Aorta (tissue), 5 donors: ENCODE data around the gene RGS6. TPM values are rescaled to one million over a fixed set of nuclear protein-coding genes. Genes with fewer than 3 reads are reported as not detected.

Source experiments
- ATAC-seq: fragments of 200-7000 bp; cut with Tn5 transposase; one replicate; pipeline ENCODE4 v1.9.1; 2022; ENCODE audit warnings: moderate library complexity; ENCODE audit not compliant: low FRiP score
- DNase-seq, 2 donors: peaks; one replicate each; pipeline ENCODE4 v3.0.0-alpha.2; 2020
- H3K27ac ChIP-seq, 2 donors: one replicate each; pipeline ENCODE4 v1.5.1; 2013; ENCODE audit warnings: low read length in 2 of 2, mild to moderate bottlenecking in 2 of 2, moderate library complexity in 2 of 2, control low read depth in 1 of 2, inconsistent platforms in 1 of 2, low read depth in 1 of 2
- H3K27me3 ChIP-seq, 2 donors: one replicate each; pipeline ENCODE4 v1.6.1; 2013; ENCODE audit warnings: control low read depth in 1 of 2, low read length in 1 of 2, mild to moderate bottlenecking in 1 of 2, moderate library complexity in 1 of 2; ENCODE audit not compliant: insufficient read depth in 2 of 2, control insufficient read depth in 1 of 2
- H3K36me3 ChIP-seq, 2 donors: one replicate each; pipeline ENCODE4 v1.6.1; 2013; ENCODE audit warnings: control low read depth in 1 of 2, low read length in 1 of 2, mild to moderate bottlenecking in 1 of 2; ENCODE audit not compliant: insufficient read depth in 2 of 2, control insufficient read depth in 1 of 2
- H3K4me1 ChIP-seq, 2 donors: one replicate each; pipeline ENCODE4 v1.6.1; 2013; ENCODE audit warnings: low read length in 2 of 2, control low read depth in 1 of 2, mild to moderate bottlenecking in 1 of 2, moderate library complexity in 1 of 2; ENCODE audit not compliant: insufficient read depth in 2 of 2, control insufficient read depth in 1 of 2
- H3K4me3 ChIP-seq, 2 donors: one replicate each; pipeline ENCODE4 v1.5.1; 2013; ENCODE audit warnings: low read length in 2 of 2, control low read depth in 1 of 2, mild to moderate bottlenecking in 1 of 2
- H3K9me3 ChIP-seq: one replicate; pipeline ENCODE4 v1.6.1; 2013; ENCODE audit warnings: mild to moderate bottlenecking, low read length; ENCODE audit not compliant: control insufficient read depth
- WGBS, 2 donors: extraction: QIAGEN DNeasy Blood & Tissue Kit; methylation state at CpG; one replicate each; pipeline ENCODE4 v1.1.7; 2013; 5-methylcytosine and 5-hydroxymethylcytosine counted together
- intact Hi-C, 2 donors: fragments of 100-400 bp; cut with DNase I; formaldehyde crosslinking; loops; one replicate each; pipeline versions ENCODE4 v1.14.2 to v1.15.0; 2022
- polyA plus RNA-seq, 2 donors: library from polyadenylated mRNA; stranded (reverse); fragments of 200-250 nt; gene quantifications; one replicate each; pipeline ENCODE4 v1.2.3, GENCODE V29; 2013
- total RNA-seq, 2 donors: library from RNA; stranded (reverse); fragmentation: NEBNext Ultra II Directional; extraction: Animal tissue kit (Norgen Biotek cat#: 25700); gene quantifications; one replicate each; pipeline ENCODE4 v1.2.1, GENCODE V29; 2021
- donor health status: healthy with polysubstance abuse.
- donor health status: Bipolar disorder and iron deficiency.
- donor health status: DM: no; HTN: no; CAD: no.
- donor health status: DM: no; HTN: no; CAD: no.
- donor health status: DM: yes; HTN: yes; CAD: no.

RGS6 gene
- total and polyA plus RNA-seq, 4 donors: 0.05 to 2.0 (median 1.8) TPM; not detected in 1

- no peak overlapping the region for H3K27ac ChIP-seq
- H3K36me3 ChIP-seq: no peaks in the 10 kb centered on the region
- ATAC-seq: no peak
- no peaks in the 10 kb centered on the region for H3K4me1 ChIP-seq
- DNase-seq: no peak
- no peak overlapping the region for H3K4me3 ChIP-seq
- 91 to 92% methylated on average over 8 of the region's 8 CpGs for WGBS, 2 donors
- no peaks in the 10 kb centered on the region for H3K27me3 ChIP-seq
- intact Hi-C loops: no loop called here
- no peaks in the 10 kb centered on the region for H3K9me3 ChIP-seq
These were observed 609.3 kb downstream of the RGS6 start for GRCh38 chr14:72541546-72541945.

GRCh38 chr14:72543341-72543740, 611.1 kb downstream of the RGS6 start:
- no peak for DNase-seq
- H3K36me3 ChIP-seq: no peaks in the 10 kb centered on the region
- H3K9me3 ChIP-seq: no peaks in the 10 kb centered on the region
- intact Hi-C loops: no loop called here
- no peaks in the 10 kb centered on the region for H3K27me3 ChIP-seq
- no peak for ATAC-seq
- 94 to 95% methylated on average over 1 of the region's 1 CpG for WGBS, 2 donors
- H3K27ac ChIP-seq: no peak overlapping the region
- no peak overlapping the region for H3K4me3 ChIP-seq
- no peaks in the 10 kb centered on the region for H3K4me1 ChIP-seq

GRCh38 chr14:72544615-72545387, 612.6 kb downstream of the RGS6 start:
- Histone ChIP-seq H3K27me3 (no peaks in the 10 kb centered on the region), H3K4me3 (no peak overlapping the region), H3K36me3 (no peaks in the 10 kb centered on the region), H3K27ac (no peak overlapping the region), H3K4me1 (no peaks in the 10 kb centered on the region), H3K9me3 (no peaks in the 10 kb centered on the region)
- intact Hi-C loops: no loop called here
- WGBS, 2 donors: 8 to 19% methylated on average over 8 of the region's 8 CpGs
- DNase-seq: no peak
- no peak for ATAC-seq

- Histone ChIP-seq H3K9me3 (no peaks in the 10 kb centered on the region), H3K4me1 (no peaks in the 10 kb centered on the region), H3K27me3 (no peaks in the 10 kb centered on the region), H3K36me3 (no peaks in the 10 kb centered on the region), H3K27ac (no peak overlapping the region), H3K4me3 (no peak overlapping the region)
- DNase-seq (peak in 1 of 2 donors; percentile 43), ATAC-seq (no peak)
- intact Hi-C loops: no loop called here
- 84 to 87% methylated on average over 13 of the region's 13 CpGs for WGBS, 2 donors
These were observed 613.4 kb downstream of the RGS6 start for GRCh38 chr14:72545411-72546311.

- ATAC-seq (no peak), DNase-seq (no peak)
- 65 to 69% methylated on average over 16 of the region's 16 CpGs for WGBS, 2 donors
- H3K4me1 ChIP-seq: no peaks in the 10 kb centered on the region
- no peaks in the 10 kb centered on the region for H3K36me3 ChIP-seq
- no peaks in the 10 kb centered on the region for H3K27me3 ChIP-seq
- no peak overlapping the region for H3K4me3 ChIP-seq
- H3K9me3 ChIP-seq: no peaks in the 10 kb centered on the region
- H3K27ac ChIP-seq: no peak overlapping the region
- intact Hi-C loops: no loop called here
These were observed 614.3 kb downstream of the RGS6 start for GRCh38 chr14:72546344-72547016.

- Histone ChIP-seq H3K27me3 (no peaks in the 10 kb centered on the region), H3K4me1 (no peaks in the 10 kb centered on the region), H3K36me3 (no peaks in the 10 kb centered on the region), H3K9me3 (no peaks in the 10 kb centered on the region), H3K4me3 (no peak overlapping the region), H3K27ac (no peak overlapping the region)
- ATAC-seq (no peak), DNase-seq (peak in 1 of 2 donors; percentile 37)
- 94 to 96% methylated on average over 9 of the region's 9 CpGs for WGBS, 2 donors
- intact Hi-C loops: no loop called here
These were observed 615.8 kb downstream of the RGS6 start for GRCh38 chr14:72547999-72548398.

- Histone ChIP-seq H3K36me3 (no peaks in the 10 kb centered on the region), H3K27ac (no peak overlapping the region), H3K4me1 (peaks cover 0 to 2% of the 10 kb centered on the region in 2 donors), H3K9me3 (no peaks in the 10 kb centered on the region), H3K27me3 (no peaks in the 10 kb centered on the region), H3K4me3 (no peak overlapping the region)
- 55 to 59% methylated on average over 8 of the region's 8 CpGs for WGBS, 2 donors
- DNase-seq (no peak), ATAC-seq (no peak)
- intact Hi-C loops: no loop called here
These were observed 616.8 kb downstream of the RGS6 start for GRCh38 chr14:72549026-72549425.

- no peak for ATAC-seq
- H3K4me1 ChIP-seq: peaks cover 0 to 6% of the 10 kb centered on the region in 2 donors
- no peak overlapping the region for H3K4me3 ChIP-seq
- 77 to 87% methylated on average over 5 to 6 of the region's 6 CpGs for WGBS, 2 donors
- no peaks in the 10 kb centered on the region for H3K27me3 ChIP-seq
- H3K9me3 ChIP-seq: no peaks in the 10 kb centered on the region
- intact Hi-C loops: no loop called here
- no peak for DNase-seq
- H3K27ac ChIP-seq: no peak overlapping the region
- H3K36me3 ChIP-seq: no peaks in the 10 kb centered on the region
These were observed 617.6 kb downstream of the RGS6 start for GRCh38 chr14:72549854-72550253.
